Motor neuron (in vitro differentiated cells): Measurements from ENCODE around the gene TMEM107. TPM values are rescaled to one million over a fixed set of nuclear protein-coding genes. Genes with fewer than 3 reads are reported as not detected.
"Not testable (repeated sequence)": the region's sequence is repeated elsewhere in the genome, so short reads cannot be mapped to it uniquely, and the experiment has no call there.

Experiments
- ATAC-seq, 8 experiments: fragments of 200-7000 bp; cut with Tn5 transposase; replicated peaks in 6 of 8; 2 replicates each; pipeline ENCODE4 v1.8.0; 2021; ENCODE audit warnings: mild to moderate bottlenecking in 8 of 8, moderate library complexity in 8 of 8
- H3K27ac ChIP-seq, 2 donors: fragments of 250-450 bp; sonication (Bioruptor Pico); 2 replicates each; pipeline ENCODE4 v1.9.0; 2021; ENCODE audit warnings: antibody characterized with exemption in 2 of 2, mild to moderate bottlenecking in 2 of 2, moderate library complexity in 1 of 2
- H3K4me1 ChIP-seq, 2 donors: fragments of 250-450 bp; sonication (Bioruptor Pico); replicated peaks in 1 of 2; 2 replicates each; pipeline ENCODE4 v1.6.1; 2021; ENCODE audit warnings: antibody characterized with exemption in 2 of 2, mild to moderate bottlenecking in 2 of 2, moderate library complexity in 1 of 2
- H3K4me3 ChIP-seq, 5 donors: fragments of 250-450 bp; sonication (Bioruptor Pico); 2 replicates each; pipeline ENCODE4 v1.9.0; 2021; ENCODE audit warnings: antibody characterized with exemption in 5 of 5, mild to moderate bottlenecking in 5 of 5, moderate library complexity in 4 of 5
- WGBS, 10 experiments: fragments of 450-650 bp; shearing (Covaris generic); methylation state at CpG; one replicate each; pipeline ENCODE4 v1.0.0; 2022; 5-methylcytosine and 5-hydroxymethylcytosine counted together
- in situ Hi-C, 9 experiments: fragments of 400-800 bp; cut with MboI; loops; one replicate each; pipeline ENCODE4 v1.15.0; 2021; ENCODE audit warnings: low sequenced_read_pairs in 9 of 9, low pct_unique_long_range_greater_than_20kb in 2 of 9; ENCODE audit not compliant: unreplicated experiment in 9 of 9
- total RNA-seq, 8 experiments: library from RNA; unstranded; fragments of 300-600 nt; gene quantifications; 2 replicates each; pipeline versions ENCODE4 v1.2.3 to v1.2.4, GENCODE V29; 2022

The TMEM107 gene
- 10 to 100 TPM in 7 of 8 experiments, 1 to 10 TPM in 1; 5.8 to 54.2 (median 30.1) TPM for total RNA-seq

GRCh38 chr17:8176197-8176940, at the start of gene TMEM107:
Gene TMEM107, minus strand, starts transcription at chr17:8176380. Its CDS starts 94 bp downstream, at chr17:8176286.
- 0 to 7% (median 1%) methylated on average over 1 to 23 of the region's 56 CpGs; no CpG with 5 or more reads in 5 of the 10 experiments for WGBS, 10 experiments
- H3K4me3 ChIP-seq, result peak within 1 kb of the TSS; percentile 35 to 52 (median 41)
- peak within 1 kb of the TSS; percentile 81 to 86 for H3K27ac ChIP-seq
- peak; percentile 59 to 75 (median 67) for ATAC-seq
- in situ Hi-C loops, result no loop called here
- H3K4me1 ChIP-seq, result peaks cover 21 to 27% of the 10 kb centered on the region in 2 donors

- no peak overlapping the region for H3K27ac ChIP-seq
- WGBS, 10 experiments, result 70 to 100% (median 93%) methylated on average over 1 to 23 of the region's 26 CpGs
- ATAC-seq, result no peak
- in situ Hi-C loops, result no loop called here
- H3K4me1 ChIP-seq, result peaks cover 12% of the 10 kb centered on the region in 2 donors
- H3K4me3 ChIP-seq, result no peak overlapping the region
Measured at GRCh38 chr17:8224891-8225812, 49.0 kb upstream of the TMEM107 start.

- WGBS, 10 experiments, result 0 to 40% (median 4%) methylated on average over 1 to 11 of the region's 27 CpGs; no CpG with 5 or more reads in 5 of the 10 experiments
- peaks cover 12% of the 10 kb centered on the region in 2 donors for H3K4me1 ChIP-seq
- in situ Hi-C loops, result no loop called here
- peak overlapping the region; percentile 86 to 97 for H3K27ac ChIP-seq
- peak overlapping the region; percentile 48 to 82 (median 63) for H3K4me3 ChIP-seq
- ATAC-seq, result peak; percentile 0 to 18 (median 2)
Measured at GRCh38 chr17:8223356-8224126, 47.4 kb upstream of the TMEM107 start.

- WGBS, 10 experiments, result 0 to 3% (median 0%) methylated on average over 1 to 32 of the region's 49 CpGs; no CpG with 5 or more reads in 5 of the 10 experiments
- in situ Hi-C loops, result no loop called here
- Histone ChIP-seq H3K4me1 (peaks cover 12% of the 10 kb centered on the region in 2 donors), H3K4me3 (peak overlapping the region; percentile 48 to 82 (median 63)), H3K27ac (peak overlapping the region; percentile 86 to 97)
- peak; percentile 24 to 62 (median 52) for ATAC-seq
Measured at GRCh38 chr17:8222630-8223355, 46.6 kb upstream of the TMEM107 start.

- in situ Hi-C loops, result no loop called here
- H3K27ac ChIP-seq, result peak overlapping the region; percentile 86 to 97
- 0 to 5% (median 0%) methylated on average over 1 to 5 of the region's 9 CpGs; no CpG with 5 or more reads in 3 of the 10 experiments for WGBS, 10 experiments
Measured at GRCh38 chr17:8222380-8222629, 46.1 kb upstream of the TMEM107 start.

GRCh38 chr17:8221663-8222379, 45.6 kb upstream of the TMEM107 start:
- Histone ChIP-seq H3K4me1 (peaks cover 5% of the 10 kb centered on the region in 2 donors), H3K27ac (peak overlapping the region; percentile 96 to 97), H3K4me3 (peak overlapping the region; percentile 48 to 82 (median 63))
- in situ Hi-C loops, result no loop called here
- ATAC-seq, result peak; percentile 11 to 61 (median 50)
- 0 to 4% (median 0%) methylated on average over 1 to 26 of the region's 40 CpGs for whole genome bisulfite sequencing, 10 experiments

More at GRCh38 chr17:8222380-8222629, 46.1 kb upstream of the TMEM107 start:
- ATAC-seq, result no peak
- Histone ChIP-seq H3K4me3 (peak overlapping the region; percentile 48 to 82 (median 63)), H3K4me1 (peaks cover 8% of the 10 kb centered on the region in 2 donors)

GRCh38 chr17:8220783-8221662, 44.8 kb upstream of the TMEM107 start:
- H3K27ac ChIP-seq, result peak overlapping the region; percentile 96 to 97
- ATAC-seq, result peak; percentile 19 to 64 (median 56)
- in situ Hi-C loops, result no loop called here

GRCh38 chr17:8214000-8214399, 37.8 kb upstream of the TMEM107 start:
- ATAC-seq, in situ Hi-C loops, H3K4me3 ChIP-seq, H3K27ac ChIP-seq, H3K4me1 ChIP-seq: not testable (repeated sequence)
- WGBS, 10 experiments, result 40 to 72% (median 70%) methylated on average over 1 to 3 of the region's 15 CpGs; no CpG with 5 or more reads in 7 of the 10 experiments

More at GRCh38 chr17:8220783-8221662, 44.8 kb upstream of the TMEM107 start:
- Histone ChIP-seq H3K4me1 (peaks cover 5% of the 10 kb centered on the region in 2 donors), H3K4me3 (peak overlapping the region; percentile 48 to 82 (median 63))
- WGBS, 10 experiments, result 0 to 11% (median 1%) methylated on average over 3 to 35 of the region's 45 CpGs

- in situ Hi-C loops, result no loop called here
- ATAC-seq, result no peak
- WGBS, 10 experiments, result 67 to 95% (median 82%) methylated on average over 1 to 12 of the region's 14 CpGs; no CpG with 5 or more reads in 2 of the 10 experiments
- H3K4me1 ChIP-seq, result no peaks in the 10 kb centered on the region
- no peak overlapping the region for H3K4me3 ChIP-seq
- no peak overlapping the region for H3K27ac ChIP-seq
Measured at GRCh38 chr17:8212312-8213180, 36.4 kb upstream of the TMEM107 start.

- in situ Hi-C loops, result no loop called here
- WGBS, 10 experiments, result 7 to 69% (median 31%) methylated on average over 3 to 18 of the region's 22 CpGs
- peak; percentile 34 to 63 (median 46) for ATAC-seq
- Histone ChIP-seq H3K4me1 (no peaks in the 10 kb centered on the region), H3K27ac (peak overlapping the region in 1 of 2 donors; percentile 8), H3K4me3 (peak overlapping the region; percentile 30 to 51 (median 39))
Measured at GRCh38 chr17:8210761-8211458, 34.7 kb upstream of the TMEM107 start.
